Measurements from ENCODE around the gene DCUN1D5.

- TF ChIP-seq CTCF (optimal IDR thresholded peaks at IDR 0.05 in 1 of 3, IDR thresholded peaks at IDR 0.05 in 1 of 3, conservative IDR thresholded peaks at IDR 0.05 in 1 of 3; ENCODE audit: extremely low read depth in 1 of 3, insufficient read depth in 2 of 3, low read length in 3 of 3) (no peak), EZH2 (IDR thresholded peaks at IDR 0.05; ENCODE audit: low read length) (no peak)
Observed at GRCh38 chr11:103031834-103032233, 60.1 kb downstream of the DCUN1D5 start.

Measured in keratinocyte (primary cell).